ENCODE results near the gene ABHD8.

ABHD8 gene

GRCh38 chr19:17321655-17322489 lies 18.6 kb upstream of the ABHD8 start:
- in situ Hi-C loops (cut with MboI; ENCODE audit: low sequenced_read_pairs) = no loop called here

DNA sequence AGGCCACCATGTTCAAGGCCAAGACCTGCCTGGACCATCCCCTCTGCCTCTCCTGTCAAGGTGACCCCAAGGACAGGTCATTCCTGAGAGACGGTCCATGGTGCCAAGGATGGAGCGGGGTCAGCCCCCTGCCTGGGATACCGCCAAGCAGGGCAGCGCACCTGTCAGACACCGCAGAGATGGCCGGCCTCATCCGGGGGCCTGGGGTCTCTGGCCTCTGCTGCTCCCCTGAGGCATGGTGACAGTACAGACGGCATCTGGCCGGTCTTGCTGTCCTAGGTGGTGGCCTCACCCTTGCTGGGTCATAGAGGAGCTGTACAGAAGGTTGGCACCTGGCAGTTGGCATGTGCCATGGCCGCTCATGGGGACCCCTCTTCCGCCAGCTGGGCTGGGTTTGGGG lies 17.2 kb upstream of the ABHD8 start:
- in situ Hi-C loops (cut with MboI; ENCODE audit: low sequenced_read_pairs) = no loop called here

DNA sequence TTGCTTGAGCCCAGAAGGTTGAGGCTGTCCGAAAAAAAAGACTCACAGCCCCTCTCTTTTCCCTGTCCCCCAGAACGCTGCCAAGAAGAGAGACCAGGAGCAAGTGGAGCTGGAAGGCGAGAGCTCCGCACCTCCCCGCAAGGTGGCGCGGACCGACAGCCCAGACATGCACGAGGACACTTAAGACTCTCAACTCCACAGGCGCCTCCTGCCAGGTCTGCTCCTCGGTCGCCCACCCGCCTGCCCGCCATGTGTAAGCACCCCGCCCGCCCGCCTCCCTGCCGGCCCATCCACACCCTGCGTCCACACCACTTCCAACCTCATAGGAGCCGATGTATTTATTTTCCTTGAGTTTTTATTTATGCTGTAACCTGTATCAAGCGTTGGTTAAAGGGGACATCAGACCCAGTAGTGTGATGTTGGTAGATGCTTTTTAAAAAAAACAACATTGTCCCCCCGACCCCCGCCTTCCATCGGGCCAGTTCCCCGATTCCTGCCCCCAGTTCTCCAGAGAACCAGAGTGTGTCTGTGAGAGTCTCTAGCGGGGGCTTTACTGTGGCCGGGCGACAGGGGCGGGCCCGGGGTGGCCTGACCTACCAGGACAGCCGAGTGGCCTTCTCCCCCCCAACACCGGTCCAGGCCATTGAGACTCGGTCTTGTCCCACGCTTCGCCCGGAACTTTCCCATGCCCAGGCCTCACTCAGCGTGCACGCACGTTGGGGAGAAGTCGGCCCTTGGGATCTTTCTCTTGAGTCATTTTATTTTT lies 16.4 kb upstream of the ABHD8 start:
- in situ Hi-C loops (cut with MboI; ENCODE audit: low sequenced_read_pairs) = no loop called here

GRCh38 chr19:17318966-17319365 lies 15.7 kb upstream of the ABHD8 start:
- in situ Hi-C loops (cut with MboI; ENCODE audit: low sequenced_read_pairs) = no loop called here

- in situ Hi-C loops (cut with MboI; ENCODE audit: low sequenced_read_pairs) = no loop called here
Measured at GRCh38 chr19:17314007-17314593, 10.9 kb upstream of the ABHD8 start.

- in situ Hi-C loops (cut with MboI; ENCODE audit: low sequenced_read_pairs) = no loop called here
Measured at GRCh38 chr19:17312189-17313113, 9.2 kb upstream of the ABHD8 start.

DNA sequence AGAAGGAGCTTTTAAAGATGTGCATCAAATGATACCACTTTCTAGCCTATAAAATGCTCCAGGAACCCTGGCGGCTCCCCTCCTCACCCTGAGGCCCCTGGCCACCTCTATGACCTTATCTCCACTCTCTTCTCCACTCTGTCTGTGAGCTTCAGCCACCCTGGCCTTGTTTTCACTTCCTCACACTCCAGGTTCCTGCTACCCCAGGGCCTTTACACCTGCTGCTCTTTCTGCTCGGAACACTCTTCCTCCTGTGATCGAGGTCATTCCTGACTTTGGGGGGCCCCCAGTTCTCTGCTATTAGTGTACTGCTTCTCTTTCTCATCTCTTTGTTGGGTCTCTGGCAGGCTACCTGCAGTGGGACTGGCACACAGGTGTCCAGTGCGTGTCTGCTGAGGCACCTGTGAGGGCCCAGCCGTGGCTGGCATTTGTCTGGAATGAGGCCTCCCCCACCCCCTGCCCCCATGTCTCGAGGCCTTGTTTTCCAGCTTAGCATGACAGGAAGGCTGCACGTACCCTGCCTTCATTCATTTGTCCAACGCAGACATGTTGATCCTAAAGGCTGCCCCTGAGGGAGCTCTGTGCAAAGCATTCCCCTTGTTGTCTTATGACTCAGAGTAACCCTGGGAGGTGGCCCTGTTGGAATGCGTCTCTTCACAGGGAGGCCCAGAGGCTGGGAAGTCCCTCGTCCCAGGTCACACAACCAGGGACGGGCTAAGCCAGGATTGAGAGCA lies 8.4 kb upstream of the ABHD8 start:
- in situ Hi-C loops (cut with MboI; ENCODE audit: low sequenced_read_pairs) = no loop called here

- in situ Hi-C loops (cut with MboI; ENCODE audit: low sequenced_read_pairs) = no loop called here
Measured at GRCh38 chr19:17309965-17310461, 6.8 kb upstream of the ABHD8 start.

GRCh38 chr19:17309198-17309964 lies 6.2 kb upstream of the ABHD8 start, which contains the start of gene DDA1:
TSS of gene DDA1 (plus strand) at chr19:17309563. CDS start at chr19:17309655, 92 bp downstream.
- in situ Hi-C loops (cut with MboI; ENCODE audit: low sequenced_read_pairs) = no loop called here

DNA sequence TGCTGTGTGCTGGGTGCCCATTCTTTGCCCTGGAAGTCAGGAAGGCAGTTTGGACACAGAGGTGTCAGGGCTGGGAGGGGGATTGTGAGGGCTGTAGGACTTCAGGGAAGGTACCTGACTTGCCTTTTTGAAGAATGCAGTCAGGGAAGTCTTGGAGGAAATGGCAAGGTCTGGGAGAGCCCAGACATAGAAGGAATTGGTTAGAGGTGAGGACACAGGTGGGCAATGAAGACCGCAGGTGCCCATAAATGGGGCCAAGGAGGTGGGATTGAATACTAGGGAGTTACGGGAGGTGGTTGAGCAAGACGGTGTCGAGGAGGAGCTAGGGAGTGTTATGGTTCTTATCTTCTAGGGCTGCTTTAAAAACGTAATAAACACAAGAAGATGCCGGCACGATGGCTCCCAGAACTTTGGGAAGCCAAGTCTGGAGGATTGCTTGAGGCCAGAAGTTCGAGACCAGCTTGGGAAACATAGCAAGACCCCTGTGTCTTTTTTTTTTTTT lies 4.7 kb upstream of the ABHD8 start:
- in situ Hi-C loops (cut with MboI; ENCODE audit: low sequenced_read_pairs) = no loop called here

- in situ Hi-C loops (cut with MboI; ENCODE audit: low sequenced_read_pairs) = no loop called here
Measured at GRCh38 chr19:17306285-17306714, 3.1 kb upstream of the ABHD8 start.

GRCh38 chr19:17305517-17306284 lies 2.5 kb upstream of the ABHD8 start, which contains the start of gene MRPL34:
TSS of gene MRPL34 (plus strand) at chr19:17305872. CDS start at chr19:17305893, 21 bp downstream.
- in situ Hi-C loops (cut with MboI; ENCODE audit: low sequenced_read_pairs) = no loop called here

DNA sequence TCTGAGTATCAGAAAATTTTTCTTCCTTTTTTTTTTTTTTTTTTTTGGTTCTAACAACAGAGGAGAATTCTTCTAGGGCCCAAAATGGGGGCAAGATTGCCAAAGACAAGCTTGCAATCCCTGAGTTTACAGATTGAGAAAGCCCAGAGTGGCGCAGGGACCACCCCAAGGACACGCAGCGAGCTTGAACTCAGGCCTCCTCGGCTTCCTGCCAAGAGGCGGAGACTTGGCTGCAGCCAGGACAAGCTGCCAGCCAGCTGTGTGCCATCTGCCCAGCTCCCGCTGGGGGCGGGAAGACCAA lies 1.9 kb upstream of the ABHD8 start:
- in situ Hi-C loops (cut with MboI; ENCODE audit: low sequenced_read_pairs) = no loop called here

GRCh38 chr19:17304386-17305215 lies 1.4 kb upstream of the ABHD8 start:
- in situ Hi-C loops (cut with MboI; ENCODE audit: low sequenced_read_pairs) = no loop called here

DNA sequence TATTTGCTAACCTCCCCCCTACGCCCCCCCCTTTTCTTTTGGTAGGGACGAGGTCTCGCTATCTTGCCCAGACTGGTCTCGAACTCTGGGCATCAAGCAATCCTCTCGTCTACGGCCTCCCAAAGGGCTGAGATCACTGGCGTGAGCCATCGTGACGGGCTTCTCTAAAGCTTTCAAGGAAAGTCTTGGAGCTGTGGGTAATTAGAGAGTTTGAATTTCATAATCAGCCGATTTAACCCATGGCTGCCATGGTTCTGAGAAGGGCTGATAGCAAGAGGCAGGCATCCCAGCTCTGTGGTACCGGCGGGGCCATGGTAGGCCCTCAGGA lies 679 bp upstream of the ABHD8 start:
- in situ Hi-C loops (cut with MboI; ENCODE audit: low sequenced_read_pairs) = no loop called here

DNA sequence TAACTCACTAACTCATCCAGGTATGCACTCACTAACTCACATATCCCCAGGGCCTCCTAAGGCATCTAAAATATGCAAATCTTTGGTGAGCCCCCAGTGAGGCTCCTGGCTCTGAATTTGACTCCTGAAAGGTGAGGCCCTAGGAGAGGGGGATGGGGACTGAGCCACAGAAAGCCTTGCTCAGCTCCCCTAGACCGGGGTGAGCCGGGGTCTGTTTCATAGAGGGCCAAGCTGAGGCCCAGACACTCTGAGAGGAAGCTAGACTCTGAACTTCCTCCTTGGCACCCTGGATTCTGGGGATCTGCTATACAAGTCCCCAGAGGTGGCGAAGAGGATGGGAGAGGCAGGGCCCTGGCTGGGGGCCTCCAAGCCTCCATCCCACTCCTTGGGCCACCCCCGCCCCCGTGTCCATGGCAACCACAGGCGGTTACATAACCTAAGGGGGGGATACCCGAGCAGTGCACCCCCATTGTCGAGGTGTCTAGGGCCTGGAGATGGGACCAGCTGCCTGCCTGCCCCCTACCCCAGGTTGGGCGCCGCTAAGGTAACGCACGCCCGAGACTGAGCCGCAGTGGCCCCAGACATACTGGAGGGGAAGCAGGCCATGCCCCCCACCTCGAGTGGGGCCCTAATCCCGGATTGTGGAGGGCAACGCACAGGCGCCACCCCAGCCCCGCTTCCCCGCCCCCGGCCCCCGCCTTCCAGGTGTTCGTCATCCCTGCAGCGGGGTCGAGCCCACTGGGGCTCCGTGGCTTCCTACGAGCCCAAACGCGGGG lies 646 bp downstream of the ABHD8 start:
- in situ Hi-C loops (cut with MboI; ENCODE audit: low sequenced_read_pairs) = no loop called here
